ENCODE results near the gene INSM1. TPM values are rescaled to one million over a fixed set of nuclear protein-coding genes. Genes with fewer than 3 reads are reported as not detected.

INSM1 gene
- total RNA-seq, 2 donors from 2014 or later = 0.35 to 0.73 TPM

DNA sequence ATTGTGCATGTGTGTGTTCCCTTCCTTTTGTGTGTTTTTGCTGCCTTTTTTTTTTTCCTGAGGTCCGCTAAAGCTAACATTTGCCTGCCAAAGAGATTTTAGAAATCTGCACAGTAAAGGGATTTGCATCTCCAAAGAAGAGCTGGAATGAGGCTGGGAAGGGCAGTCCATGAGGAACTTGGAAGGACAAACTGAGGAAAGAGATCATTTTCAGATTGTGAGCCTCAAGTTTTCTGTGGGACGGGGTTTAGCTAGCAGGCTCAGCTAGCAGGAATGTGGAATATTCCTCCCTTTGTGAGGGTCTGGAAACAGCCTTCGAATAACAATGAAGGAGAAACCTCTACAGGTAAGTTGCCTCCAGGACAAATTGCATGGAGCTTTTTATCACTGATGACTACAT lies 3.8 kb downstream of the INSM1 start:
- no peaks in the 10 kb centered on the region for H3K4me1 ChIP-seq (ENCODE audit: control insufficient read depth, insufficient read depth, low read length)
- no peaks in the 10 kb centered on the region for H3K36me3 ChIP-seq (ENCODE audit: control insufficient read depth, insufficient read depth, low read length)
- no peak overlapping the region for H3K9ac ChIP-seq (ENCODE audit: extremely low read depth, low read length, poor library complexity, severe bottlenecking)
- H3K4me1 Mint-ChIP-seq = peaks cover 8% of the 10 kb centered on the region
- no peak for DNase-seq
- no peak overlapping the region for H3K27ac ChIP-seq (ENCODE audit: low read depth, low read length)
- TF ChIP-seq, protein P1, sequence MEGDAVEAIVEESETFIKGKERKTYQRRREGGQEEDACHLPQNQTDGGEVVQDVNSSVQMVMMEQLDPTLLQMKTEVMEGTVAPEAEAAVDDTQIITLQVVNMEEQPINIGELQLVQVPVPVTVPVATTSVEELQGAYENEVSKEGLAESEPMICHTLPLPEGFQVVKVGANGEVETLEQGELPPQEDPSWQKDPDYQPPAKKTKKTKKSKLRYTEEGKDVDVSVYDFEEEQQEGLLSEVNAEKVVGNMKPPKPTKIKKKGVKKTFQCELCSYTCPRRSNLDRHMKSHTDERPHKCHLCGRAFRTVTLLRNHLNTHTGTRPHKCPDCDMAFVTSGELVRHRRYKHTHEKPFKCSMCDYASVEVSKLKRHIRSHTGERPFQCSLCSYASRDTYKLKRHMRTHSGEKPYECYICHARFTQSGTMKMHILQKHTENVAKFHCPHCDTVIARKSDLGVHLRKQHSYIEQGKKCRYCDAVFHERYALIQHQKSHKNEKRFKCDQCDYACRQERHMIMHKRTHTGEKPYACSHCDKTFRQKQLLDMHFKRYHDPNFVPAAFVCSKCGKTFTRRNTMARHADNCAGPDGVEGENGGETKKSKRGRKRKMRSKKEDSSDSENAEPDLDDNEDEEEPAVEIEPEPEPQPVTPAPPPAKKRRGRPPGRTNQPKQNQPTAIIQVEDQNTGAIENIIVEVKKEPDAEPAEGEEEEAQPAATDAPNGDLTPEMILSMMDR (conservative IDR thresholded peaks at IDR 0.05) = no peak
- no peaks in the 10 kb centered on the region for H3K36me3 Mint-ChIP-seq (ENCODE audit: low read depth)
- H3K27me3 ChIP-seq (ENCODE audit: control insufficient read depth, insufficient read depth, low read length, poor library complexity, severe bottlenecking) = peaks cover 92% of the 10 kb centered on the region
- no peaks in the 10 kb centered on the region for H3K9me3 Mint-ChIP-seq
- WGBS, 2 experiments (ENCODE audit: insufficient coverage in 1 of 2, insufficient read length in 1 of 2) = 20 to 25% methylated on average over 1 to 3 of the region's 3 CpGs
- H3K27me3 Mint-ChIP-seq (ENCODE audit: insufficient read depth) = peaks cover 86% of the 10 kb centered on the region
- H3K27ac Mint-ChIP-seq = peak overlapping the region; percentile 15
- no peaks in the 10 kb centered on the region for H3K9me3 ChIP-seq (ENCODE audit: control insufficient read depth, low read length)
- H3K4me3 Mint-ChIP-seq = no peak overlapping the region
- H3K4me3 ChIP-seq (ENCODE audit: low read length) = no peak overlapping the region

DNA sequence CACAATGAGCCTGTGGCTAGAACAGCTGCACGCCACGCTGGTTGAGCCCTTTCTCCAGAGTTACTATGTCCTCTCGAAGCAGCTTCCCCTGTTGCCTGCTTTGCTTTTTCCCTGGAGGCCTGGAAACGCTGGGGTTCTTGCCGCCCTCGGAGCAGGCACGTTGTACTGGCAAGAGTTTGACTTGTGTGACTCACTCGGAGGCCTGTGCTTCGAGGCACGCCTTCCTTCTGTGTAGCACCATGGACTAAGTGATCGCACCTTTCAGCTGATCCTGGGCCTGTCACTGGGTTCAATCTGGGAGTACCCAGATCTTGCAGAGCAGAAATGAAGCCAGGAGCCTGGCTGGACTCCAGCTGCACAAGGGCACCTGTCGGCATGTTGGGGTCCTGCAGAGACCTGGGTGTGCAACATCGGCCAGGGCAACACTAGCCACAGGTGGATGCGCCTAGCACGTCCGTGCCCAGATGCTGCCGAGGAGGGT lies 5.2 kb downstream of the INSM1 start:
- H3K9me3 Mint-ChIP-seq = no peaks in the 10 kb centered on the region
- no peak overlapping the region for H3K27ac Mint-ChIP-seq
- Histone ChIP-seq H3K4me1 (ENCODE audit: control insufficient read depth, insufficient read depth, low read length) (no peaks in the 10 kb centered on the region), H3K9ac (ENCODE audit: extremely low read depth, low read length, poor library complexity, severe bottlenecking) (no peak overlapping the region), H3K9me3 (ENCODE audit: control insufficient read depth, low read length) (no peaks in the 10 kb centered on the region), H3K27ac (ENCODE audit: low read depth, low read length) (no peak overlapping the region), H3K36me3 (ENCODE audit: control insufficient read depth, insufficient read depth, low read length) (no peaks in the 10 kb centered on the region), H3K4me3 (ENCODE audit: low read length) (no peak overlapping the region), H3K27me3 (ENCODE audit: control insufficient read depth, insufficient read depth, low read length, poor library complexity, severe bottlenecking) (peaks cover 79% of the 10 kb centered on the region)
- DNase-seq = no peak
- H3K27me3 Mint-ChIP-seq (ENCODE audit: insufficient read depth) = peaks cover 82% of the 10 kb centered on the region
- WGBS, 2 experiments (ENCODE audit: insufficient coverage in 1 of 2, insufficient read length in 1 of 2) = 57 to 75% methylated on average over 9 to 17 of the region's 17 CpGs
- no peaks in the 10 kb centered on the region for H3K36me3 Mint-ChIP-seq (ENCODE audit: low read depth)
- peaks cover 8% of the 10 kb centered on the region for H3K4me1 Mint-ChIP-seq
- no peak overlapping the region for H3K4me3 Mint-ChIP-seq
- TF ChIP-seq, protein P1 (conservative IDR thresholded peaks at IDR 0.05) = no peak

DNA sequence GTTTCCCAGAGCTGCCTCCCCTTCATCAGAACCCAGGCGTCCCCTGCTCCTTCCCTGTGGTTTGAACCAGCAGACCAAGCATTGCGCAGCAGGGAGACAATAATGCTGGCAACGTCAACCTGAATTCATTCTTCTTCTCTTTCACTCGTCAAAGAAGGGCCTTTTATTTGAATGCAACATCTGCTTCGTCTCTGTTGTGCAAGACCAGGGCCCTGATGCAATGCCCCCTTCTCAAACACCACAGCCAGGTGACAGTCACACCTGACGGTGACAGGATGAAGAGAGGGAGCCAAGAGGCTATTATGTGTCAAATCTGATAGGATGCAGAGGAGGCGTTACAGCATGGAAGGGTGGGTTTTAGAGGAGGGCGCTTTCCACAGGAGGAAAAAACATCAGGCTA lies 8.0 kb downstream of the INSM1 start:
- Mint-ChIP-seq H3K27me3 (ENCODE audit: insufficient read depth) (peaks cover 65% of the 10 kb centered on the region), H3K4me3 (no peak overlapping the region), H3K27ac (no peak overlapping the region), H3K4me1 (peaks cover 3% of the 10 kb centered on the region), H3K36me3 (ENCODE audit: low read depth) (no peaks in the 10 kb centered on the region), H3K9me3 (peaks cover 5% of the 10 kb centered on the region)
- DNase-seq = no peak
- no peaks in the 10 kb centered on the region for H3K4me1 ChIP-seq (ENCODE audit: control insufficient read depth, insufficient read depth, low read length)
- no peaks in the 10 kb centered on the region for H3K9me3 ChIP-seq (ENCODE audit: control insufficient read depth, low read length)
- no peak overlapping the region for H3K27ac ChIP-seq (ENCODE audit: low read depth, low read length)
- WGBS, 2 experiments (ENCODE audit: insufficient coverage in 1 of 2, insufficient read length in 1 of 2) = 85 to 87% methylated on average over 5 to 8 of the region's 8 CpGs
- no peak overlapping the region for H3K9ac ChIP-seq (ENCODE audit: extremely low read depth, low read length, poor library complexity, severe bottlenecking)
- H3K27me3 ChIP-seq (ENCODE audit: control insufficient read depth, insufficient read depth, low read length, poor library complexity, severe bottlenecking) = peaks cover 57% of the 10 kb centered on the region
- H3K36me3 ChIP-seq (ENCODE audit: control insufficient read depth, insufficient read depth, low read length) = no peaks in the 10 kb centered on the region
- H3K4me3 ChIP-seq (ENCODE audit: low read length) = no peak overlapping the region
- TF ChIP-seq, protein P1 (conservative IDR thresholded peaks at IDR 0.05) = no peak
